KMS-11 (cell line): ENCODE data around the gene MAP3K4.

ENCODE experiments used
- H2AFZ ChIP-seq: fragments of 200-600 bp; sonication (generic); 2 replicates; pipeline ENCODE4 v1.6.1; 2016; ENCODE audit warnings: antibody characterized with exemption, mixed run types, low read depth
- H3K27ac ChIP-seq: fragments of 200-600 bp; sonication (generic); 2 replicates; pipeline ENCODE4 v1.6.1; 2016; ENCODE audit warnings: mild to moderate bottlenecking, mixed run types
- H3K27me3 ChIP-seq: fragments of 200-600 bp; sonication (generic); 2 replicates; pipeline ENCODE4 v1.6.1; 2017; ENCODE audit warnings: mild to moderate bottlenecking, low read depth, mixed run types, moderate library complexity; ENCODE audit not compliant: insufficient read depth
- H3K36me3 ChIP-seq: fragments of 200-600 bp; sonication (generic); 2 replicates; pipeline ENCODE4 v1.6.1; 2017; ENCODE audit warnings: mild to moderate bottlenecking, mixed run types; ENCODE audit not compliant: insufficient read depth
- H3K4me1 ChIP-seq: fragments of 200-600 bp; sonication (generic); 2 replicates; pipeline ENCODE4 v1.6.1; 2016; ENCODE audit warnings: mild to moderate bottlenecking, low read depth, mixed run types; ENCODE audit not compliant: poor library complexity, severe bottlenecking
- H3K4me2 ChIP-seq: fragments of 200-600 bp; sonication (generic); 2 replicates; pipeline ENCODE4 v1.7.0; 2016; ENCODE audit warnings: mild to moderate bottlenecking, mixed run types
- H3K4me3 ChIP-seq: fragments of 200-600 bp; sonication (generic); IDR thresholded peaks from 2 replicates; pipeline ENCODE4 v1.6.1; 2017; ENCODE audit warnings: low read depth, low read length, mixed read lengths; ENCODE audit not compliant: insufficient read depth
- H3K79me2 ChIP-seq: fragments of 200-600 bp; sonication (generic); 2 replicates; pipeline ENCODE4 v1.6.1; 2016; ENCODE audit warnings: low read depth, mixed run types; ENCODE audit not compliant: insufficient read depth
- H3K9ac ChIP-seq: fragments of 200-600 bp; sonication (generic); 2 replicates; pipeline ENCODE4 v1.6.1; 2016; ENCODE audit warnings: mild to moderate bottlenecking, mixed run types
- H4K20me1 ChIP-seq: fragments of 200-600 bp; sonication (generic); 2 replicates; pipeline ENCODE4 v1.6.1; 2016; ENCODE audit warnings: mild to moderate bottlenecking, mixed run types; ENCODE audit not compliant: insufficient read depth
- CTCF ChIP-seq: fragments of 200-600 bp; sonication (generic); conservative IDR thresholded peaks from 2 replicates; pipeline ENCODE4 v1.6.1; 2017; ENCODE audit warnings: low read depth, mild to moderate bottlenecking, antibody characterized with exemption, low read length, moderate library complexity, mixed read lengths

MAP3K4 gene

GRCh38 chr6:161011492-161012480 lies 20.2 kb downstream of the MAP3K4 start:
- TF ChIP-seq CTCF, result no peak
- H3K36me3 ChIP-seq, result no peaks in the 10 kb centered on the region
- H2AFZ ChIP-seq, result no peak overlapping the region
- no peaks in the 10 kb centered on the region for H3K27me3 ChIP-seq
- peaks cover 91% of the 10 kb centered on the region for H3K79me2 ChIP-seq
- H3K4me1 ChIP-seq, result peaks cover 3% of the 10 kb centered on the region
- no peaks in the 10 kb centered on the region for H4K20me1 ChIP-seq
- no peak overlapping the region for H3K4me3 ChIP-seq
- no peak overlapping the region for H3K4me2 ChIP-seq
- H3K27ac ChIP-seq, result no peak overlapping the region
- H3K9ac ChIP-seq, result no peak overlapping the region

- no peak overlapping the region for H2AFZ ChIP-seq
- H4K20me1 ChIP-seq, result no peaks in the 10 kb centered on the region
- H3K79me2 ChIP-seq, result peaks cover 91% of the 10 kb centered on the region
- H3K4me1 ChIP-seq, result peaks cover 3% of the 10 kb centered on the region
- no peaks in the 10 kb centered on the region for H3K27me3 ChIP-seq
- no peak for TF ChIP-seq CTCF
- H3K36me3 ChIP-seq, result no peaks in the 10 kb centered on the region
- no peak overlapping the region for H3K4me2 ChIP-seq
- H3K4me3 ChIP-seq, result no peak overlapping the region
- H3K9ac ChIP-seq, result no peak overlapping the region
- H3K27ac ChIP-seq, result no peak overlapping the region
These were observed 22.1 kb downstream of the MAP3K4 start for GRCh38 chr6:161013695-161014094.

- H3K4me3 ChIP-seq, result no peak overlapping the region
- no peaks in the 10 kb centered on the region for H3K36me3 ChIP-seq
- TF ChIP-seq CTCF, result no peak
- H3K27ac ChIP-seq, result no peak overlapping the region
- no peaks in the 10 kb centered on the region for H3K27me3 ChIP-seq
- no peak overlapping the region for H2AFZ ChIP-seq
- no peaks in the 10 kb centered on the region for H4K20me1 ChIP-seq
- H3K4me2 ChIP-seq, result no peak overlapping the region
- H3K79me2 ChIP-seq, result peaks cover 79% of the 10 kb centered on the region
- H3K9ac ChIP-seq, result no peak overlapping the region
- peaks cover under 1% of the 10 kb centered on the region for H3K4me1 ChIP-seq
These were observed 26.4 kb downstream of the MAP3K4 start for GRCh38 chr6:161017766-161018564.

GRCh38 chr6:161019324-161019839 lies 27.8 kb downstream of the MAP3K4 start:
- Histone ChIP-seq H3K4me2 (no peak overlapping the region), H4K20me1 (no peaks in the 10 kb centered on the region), H2AFZ (no peak overlapping the region), H3K36me3 (no peaks in the 10 kb centered on the region), H3K27me3 (no peaks in the 10 kb centered on the region), H3K79me2 (peaks cover 76% of the 10 kb centered on the region), H3K4me3 (no peak overlapping the region), H3K27ac (no peak overlapping the region), H3K9ac (no peak overlapping the region), H3K4me1 (peaks cover 15% of the 10 kb centered on the region)
- no peak for TF ChIP-seq CTCF
